Measurements from ENCODE around the gene SETDB2. TPM values are rescaled to one million over a fixed set of nuclear protein-coding genes. Genes with fewer than 3 reads are reported as not detected.

The SETDB2 gene
- total and polyA plus RNA-seq, 2 of the 13 experiments (the other 11 are each of a cell fraction or from before 2014, with no cell fraction given), result 8.1 to 8.7 TPM

GRCh38 chr13:49495783-49496762 is 52.0 kb downstream of the SETDB2 start, which contains the start of gene PHF11 (continued):
- TF ChIP-seq HMGXB4 (CRISPR knock-in tag; IDR thresholded peaks at IDR 0.05; ENCODE audit: borderline replicate concordance in 1 of 2, low read depth in 1 of 2), result peak in 1 of 2 experiments; percentile 48; a peak in 2 of 4 replicates
- TF ChIP-seq, protein P1, sequence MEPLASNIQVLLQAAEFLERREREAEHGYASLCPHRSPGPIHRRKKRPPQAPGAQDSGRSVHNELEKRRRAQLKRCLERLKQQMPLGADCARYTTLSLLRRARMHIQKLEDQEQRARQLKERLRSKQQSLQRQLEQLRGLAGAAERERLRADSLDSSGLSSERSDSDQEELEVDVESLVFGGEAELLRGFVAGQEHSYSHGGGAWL (CRISPR knock-in tag; IDR thresholded peaks at IDR 0.05), result no peak
- TF ChIP-seq SP1 (IDR thresholded peaks at IDR 0.05), result no peak
- no peak for TF ChIP-seq SP1 (CRISPR knock-in tag; IDR thresholded peaks at IDR 0.05)
- no peak for TF ChIP-seq NR2C2 (CRISPR knock-in tag; IDR thresholded peaks at IDR 0.05; ENCODE audit: borderline replicate concordance)
- TF ChIP-seq TCF7L2 (IDR thresholded peaks at IDR 0.05; ENCODE audit: low read depth, low read length), result no peak
- 0 out of 2 replicates have a peak, but pooled peaks have one; percentile 51 for TF ChIP-seq ZNF776 (CRISPR knock-in tag; IDR thresholded peaks at IDR 0.05)
- TF ChIP-seq REL (CRISPR knock-in tag; conservative IDR thresholded peaks at IDR 0.05), result no peak
- peak; percentile 73; the same call in 1 of the 2 replicates for TF ChIP-seq CCDC6 (CRISPR knock-in tag; IDR thresholded peaks at IDR 0.05)
- no peak for TF ChIP-seq TRIM24 (CRISPR knock-in tag; IDR thresholded peaks at IDR 0.05)
- TF ChIP-seq ZNF263 (CRISPR knock-in tag; IDR thresholded peaks at IDR 0.05), result no peak
- peak; percentile 65; the same call in 1 of the 2 replicates for TF ChIP-seq MTA1 (CRISPR knock-in tag; IDR thresholded peaks at IDR 0.05; ENCODE audit: borderline replicate concordance)
- no peak for TF ChIP-seq SRSF1 (optimal IDR thresholded peaks at IDR 0.05; ENCODE audit: low read depth, low read length)
- no peak for TF ChIP-seq SAFB2 (CRISPR knock-in tag; IDR thresholded peaks at IDR 0.05; ENCODE audit: borderline replicate concordance, low read depth)
- no peak for TF ChIP-seq ZNF260 (CRISPR knock-in tag; IDR thresholded peaks at IDR 0.05; ENCODE audit: borderline replicate concordance, low read depth)
- TF ChIP-seq, protein P2, sequence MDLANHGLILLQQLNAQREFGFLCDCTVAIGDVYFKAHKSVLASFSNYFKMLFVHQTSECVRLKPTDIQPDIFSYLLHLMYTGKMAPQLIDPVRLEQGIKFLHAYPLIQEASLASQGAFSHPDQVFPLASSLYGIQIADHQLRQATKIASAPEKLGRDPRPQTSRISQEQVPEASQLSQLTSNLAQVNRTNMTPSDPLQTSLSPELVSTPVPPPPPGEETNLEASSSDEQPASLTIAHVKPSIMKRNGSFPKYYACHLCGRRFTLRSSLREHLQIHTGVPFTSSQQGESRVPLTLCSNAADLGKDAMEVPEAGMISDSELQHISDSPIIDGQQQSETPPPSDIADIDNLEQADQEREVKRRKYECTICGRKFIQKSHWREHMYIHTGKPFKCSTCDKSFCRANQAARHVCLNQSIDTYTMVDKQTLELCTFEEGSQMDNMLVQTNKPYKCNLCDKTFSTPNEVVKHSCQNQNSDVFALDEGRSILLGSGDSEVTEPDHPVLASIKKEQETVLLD (CRISPR knock-in tag; IDR thresholded peaks at IDR 0.05; ENCODE audit: low read depth), result peak; percentile 86; the same call in 1 of the 2 replicates
